Stimulated activated CD4-positive, alpha-beta T cell treated with anti-CD3 and anti-CD28 coated beads, Interleukin-4, amount 100 ng/mL, for 4 hours (primary cell): ENCODE results near the gene CNTNAP2.

Experiments used
- DNase-seq, 2 experiments: peaks; one replicate each; pipeline ENCODE4 v3.0.0-alpha.2; 2020

Gene CNTNAP2

GRCh38 chr7:146116521-146117222, at the start of gene CNTNAP2:
Gene CNTNAP2, plus strand, starts transcription at chr7:146116801. Its CDS starts 76 bp downstream, at chr7:146116877.
- DNase-seq: no peak

- no peak for DNase-seq
Measured at GRCh38 chr7:146067880-146068279, 48.7 kb upstream of the CNTNAP2 start.

- no peak for DNase-seq
Measured at GRCh38 chr7:146074195-146074765, 42.3 kb upstream of the CNTNAP2 start.

GRCh38 chr7:146076344-146076743, 40.3 kb upstream of the CNTNAP2 start:
- no peak for DNase-seq

- no peak for DNase-seq
Measured at GRCh38 chr7:146084086-146084485, 32.5 kb upstream of the CNTNAP2 start.

- DNase-seq: no peak
Measured at GRCh38 chr7:146090023-146090645, 26.5 kb upstream of the CNTNAP2 start.

- DNase-seq: no peak
Measured at GRCh38 chr7:146094356-146094755, 22.2 kb upstream of the CNTNAP2 start.

- DNase-seq: no peak
Measured at GRCh38 chr7:146096994-146097393, 19.6 kb upstream of the CNTNAP2 start.

- no peak for DNase-seq
Measured at GRCh38 chr7:146106319-146106718, 10.3 kb upstream of the CNTNAP2 start.

- no peak for DNase-seq
Measured at GRCh38 chr7:146112755-146113154, 3.8 kb upstream of the CNTNAP2 start.

GRCh38 chr7:146115548-146115850, 1.1 kb upstream of the CNTNAP2 start:
- DNase-seq: no peak

- peak in 1 of 2 experiments; percentile 20 for DNase-seq
Measured at GRCh38 chr7:146115851-146116520, 615 bp upstream of the CNTNAP2 start.

- no peak for DNase-seq
Measured at GRCh38 chr7:146117576-146117975, 975 bp downstream of the CNTNAP2 start.

GRCh38 chr7:146119002-146119401, 2.4 kb downstream of the CNTNAP2 start:
- DNase-seq: no peak

GRCh38 chr7:146123715-146124114, 7.1 kb downstream of the CNTNAP2 start:
- DNase-seq: no peak

GRCh38 chr7:146126767-146127509, 10.3 kb downstream of the CNTNAP2 start:
- DNase-seq: no peak

- no peak for DNase-seq
Measured at GRCh38 chr7:146129296-146129695, 12.7 kb downstream of the CNTNAP2 start.

- no peak for DNase-seq
Measured at GRCh38 chr7:146129997-146130396, 13.4 kb downstream of the CNTNAP2 start.

- DNase-seq: no peak
Measured at GRCh38 chr7:146131701-146132100, 15.1 kb downstream of the CNTNAP2 start.

- DNase-seq: no peak
Measured at GRCh38 chr7:146136357-146136875, 19.8 kb downstream of the CNTNAP2 start.

- no peak for DNase-seq
Measured at GRCh38 chr7:146138926-146139325, 22.3 kb downstream of the CNTNAP2 start.

- no peak for DNase-seq
Measured at GRCh38 chr7:146146831-146147486, 30.4 kb downstream of the CNTNAP2 start.
